Testis (tissue), 2 donors: ENCODE measurements around the gene ZNF263.

Experiments
- POLR2A ChIP-seq: fragments of 450-650 bp; IDR thresholded peaks from one replicate; pipeline ENCODE4 v1.6.1; 2017; ENCODE audit warnings: antibody characterized with exemption, mild to moderate bottlenecking, moderate library complexity
- TF ChIP-seq, protein P1 (sequence below), 3 experiments: fragments of 450-650 bp in 2 of 3; fragments of 200-600 bp in 1 of 3; sonication (generic) in 1 of 3; IDR thresholded peaks; one replicate each; pipeline ENCODE4 v1.5.1; 2016 to 2019; ENCODE audit warnings: antibody characterized with exemption in 3 of 3, mild to moderate bottlenecking in 2 of 3, moderate library complexity in 1 of 3

DNA sequence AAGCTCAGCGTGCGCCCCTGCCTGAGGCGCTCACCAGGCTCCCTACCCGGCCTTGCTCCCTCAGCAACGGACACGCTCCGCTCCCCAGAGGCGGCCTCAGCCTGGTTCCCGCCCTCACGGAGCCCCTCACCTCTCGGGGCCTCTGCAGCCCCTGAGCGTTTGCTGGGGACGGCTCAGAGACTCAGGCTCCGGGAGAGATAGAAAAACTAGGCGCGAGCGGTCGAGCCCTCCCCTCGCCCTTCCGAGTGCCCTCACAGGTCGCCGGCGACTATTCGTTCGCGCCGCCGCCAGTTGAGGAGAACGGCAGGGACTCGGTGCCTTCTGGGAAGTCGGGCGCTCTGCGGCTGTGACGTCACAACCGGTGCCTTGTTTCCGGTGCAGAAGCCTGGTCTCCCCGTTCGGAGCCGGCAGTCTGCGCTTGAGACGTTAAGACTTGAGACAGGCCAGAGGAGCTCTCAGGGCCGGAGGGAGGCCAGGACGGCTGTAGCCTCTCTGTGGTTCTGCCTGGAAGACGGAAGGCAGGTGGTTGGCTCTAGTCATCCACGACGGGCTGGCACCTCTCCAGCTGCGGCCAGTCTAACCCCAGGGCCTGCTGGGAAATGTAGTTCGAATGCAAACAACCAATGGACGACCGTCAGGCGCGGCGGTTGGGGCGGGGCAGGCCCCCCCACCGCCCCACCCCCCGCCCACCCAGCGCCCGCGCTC, 48.3 kb upstream of the ZNF263 start, which contains the start of gene ZNF200:
- TF ChIP-seq, protein P1, sequence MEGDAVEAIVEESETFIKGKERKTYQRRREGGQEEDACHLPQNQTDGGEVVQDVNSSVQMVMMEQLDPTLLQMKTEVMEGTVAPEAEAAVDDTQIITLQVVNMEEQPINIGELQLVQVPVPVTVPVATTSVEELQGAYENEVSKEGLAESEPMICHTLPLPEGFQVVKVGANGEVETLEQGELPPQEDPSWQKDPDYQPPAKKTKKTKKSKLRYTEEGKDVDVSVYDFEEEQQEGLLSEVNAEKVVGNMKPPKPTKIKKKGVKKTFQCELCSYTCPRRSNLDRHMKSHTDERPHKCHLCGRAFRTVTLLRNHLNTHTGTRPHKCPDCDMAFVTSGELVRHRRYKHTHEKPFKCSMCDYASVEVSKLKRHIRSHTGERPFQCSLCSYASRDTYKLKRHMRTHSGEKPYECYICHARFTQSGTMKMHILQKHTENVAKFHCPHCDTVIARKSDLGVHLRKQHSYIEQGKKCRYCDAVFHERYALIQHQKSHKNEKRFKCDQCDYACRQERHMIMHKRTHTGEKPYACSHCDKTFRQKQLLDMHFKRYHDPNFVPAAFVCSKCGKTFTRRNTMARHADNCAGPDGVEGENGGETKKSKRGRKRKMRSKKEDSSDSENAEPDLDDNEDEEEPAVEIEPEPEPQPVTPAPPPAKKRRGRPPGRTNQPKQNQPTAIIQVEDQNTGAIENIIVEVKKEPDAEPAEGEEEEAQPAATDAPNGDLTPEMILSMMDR (IDR thresholded peaks at IDR 0.05) = no peak
- no peak for TF ChIP-seq POLR2A
